WTC11 (cell line): ENCODE results near the gene TP53AIP1. TPM values are rescaled to one million over a fixed set of nuclear protein-coding genes. Genes with fewer than 3 reads are reported as not detected.

ENCODE experiments used
- ATAC-seq: fragments of 200-7000 bp; cut with Tn5 transposase; 2 replicates; pipeline ENCODE4 v1.10.0; 2021; ENCODE audit warnings: mild to moderate bottlenecking, moderate library complexity
- CTCF ChIA-PET: fragments of 300-600 bp; sonication (Branson Sonifier 250); formaldehyde crosslinking; loops from one replicate; lab custom pipeline; 2021; ENCODE audit warnings: antibody characterized with exemption; lab: Charles Lee
- POLR2A ChIA-PET: fragments of 350-600 bp; sonication (Branson Sonifier 250); formaldehyde crosslinking; loops from one replicate; lab custom pipeline; 2021; ENCODE audit warnings: antibody characterized with exemption; lab: Charles Lee
- DNase-seq: peaks from one replicate; pipeline ENCODE4 v3.0.0; 2021; ENCODE audit warnings: low spot score
- H3K27ac Mint-ChIP-seq: 2 replicates; pipeline ENCODE4 v1.8.0; 2021; ENCODE audit warnings: mixed read lengths
- H3K27me3 Mint-ChIP-seq: 2 replicates; pipeline ENCODE4 v1.8.0; 2021; ENCODE audit warnings: low read depth, mild to moderate bottlenecking, moderate library complexity, mixed read lengths
- H3K36me3 Mint-ChIP-seq: 2 replicates; pipeline ENCODE4 v1.8.0; 2021; ENCODE audit warnings: mixed read lengths
- H3K4me1 Mint-ChIP-seq: 2 replicates; pipeline ENCODE4 v1.8.0; 2022; ENCODE audit warnings: mixed read lengths
- H3K4me3 Mint-ChIP-seq: 2 replicates; pipeline ENCODE4 v1.8.0; 2021; ENCODE audit warnings: mild to moderate bottlenecking, moderate library complexity, mixed read lengths
- H3K9me3 Mint-ChIP-seq: 2 replicates; pipeline ENCODE4 v1.8.0; 2021; ENCODE audit warnings: mixed read lengths
- CBFB ChIP-seq: sonication (generic); formaldehyde crosslinking; IDR thresholded peaks from 2 replicates; pipeline ENCODE4 v1.8.1; 2022; ENCODE audit warnings: mild to moderate bottlenecking, low read depth, missing genetic modification reagents
- CREM ChIP-seq: sonication (generic); formaldehyde crosslinking; IDR thresholded peaks from 2 replicates; pipeline ENCODE4 v1.8.1; 2022; ENCODE audit warnings: mild to moderate bottlenecking, missing genetic modification reagents, moderate library complexity
- EMX1 ChIP-seq: fragments of 250-450 bp; sonication (Bioruptor Pico); IDR thresholded peaks from 2 replicates; pipeline ENCODE4 v1.8.0; 2021; ENCODE audit warnings: mild to moderate bottlenecking
- GTF2I ChIP-seq: fragments of 250-450 bp; sonication (Bioruptor Pico); conservative IDR thresholded peaks from 2 replicates; pipeline ENCODE4 v1.4.0; 2021; ENCODE audit warnings: mild to moderate bottlenecking
- IRF2 ChIP-seq: sonication (generic); formaldehyde crosslinking; IDR thresholded peaks from 2 replicates; pipeline ENCODE4 v1.8.0; 2022; ENCODE audit warnings: low read depth, missing genetic modification reagents, borderline replicate concordance
- JAZF1 ChIP-seq: fragments of 250-450 bp; sonication (Bioruptor Pico); IDR thresholded peaks from 2 replicates; pipeline ENCODE4 v1.9.0; 2021; ENCODE audit warnings: moderate library complexity, mild to moderate bottlenecking, inconsistent platforms
- OVOL2 ChIP-seq: fragments of 250-450 bp; sonication (Bioruptor Pico); IDR thresholded peaks from 2 replicates; pipeline ENCODE4 v1.9.0; 2021; ENCODE audit warnings: mild to moderate bottlenecking, borderline replicate concordance
- RORB ChIP-seq: fragments of 250-450 bp; sonication (Bioruptor Pico); IDR thresholded peaks from 2 replicates; pipeline ENCODE4 v1.9.0; 2021; ENCODE audit warnings: mild to moderate bottlenecking
- TP53 ChIP-seq: sonication (generic); formaldehyde crosslinking; IDR thresholded peaks from 2 replicates; pipeline ENCODE4 v1.8.1; 2023; ENCODE audit warnings: mild to moderate bottlenecking, missing genetic modification reagents
- ZNF138 ChIP-seq: sonication (generic); formaldehyde crosslinking; conservative IDR thresholded peaks from 2 replicates; pipeline ENCODE4 v1.8.1; 2022; ENCODE audit warnings: mild to moderate bottlenecking, moderate library complexity, missing genetic modification reagents
- ZNF396 ChIP-seq: fragments of 250-450 bp; sonication (Bioruptor Pico); IDR thresholded peaks from 2 replicates; pipeline ENCODE4 v1.8.0; 2021; ENCODE audit warnings: mild to moderate bottlenecking, moderate library complexity, borderline replicate concordance
- ZNF416 ChIP-seq: fragments of 250-450 bp; sonication (Bioruptor Pico); IDR thresholded peaks from 2 replicates; pipeline ENCODE4 v1.9.0; 2021; ENCODE audit warnings: mild to moderate bottlenecking, inconsistent platforms
- total RNA-seq: library from RNA; stranded (reverse); gene quantifications from 3 replicates; pipeline ENCODE4 v1.2.3, GENCODE V29; 2021
- TF ChIP-seq, protein P1 (sequence below): sonication (generic); formaldehyde crosslinking; IDR thresholded peaks from 2 replicates; pipeline ENCODE4 v1.8.1; 2023; ENCODE audit warnings: mild to moderate bottlenecking, missing genetic modification reagents
- TF ChIP-seq, protein P2 (sequence below): sonication (generic); formaldehyde crosslinking; IDR thresholded peaks from 2 replicates; pipeline ENCODE4 v1.8.0; 2022; ENCODE audit warnings: mild to moderate bottlenecking, missing genetic modification reagents
- TF ChIP-seq, protein P3 (sequence below): sonication (generic); formaldehyde crosslinking; IDR thresholded peaks from 2 replicates; pipeline ENCODE4 v1.8.0; 2022; ENCODE audit warnings: missing genetic modification reagents
- TF ChIP-seq, protein P4 (sequence below): sonication (generic); formaldehyde crosslinking; IDR thresholded peaks from 2 replicates; pipeline ENCODE4 v1.8.1; 2023; ENCODE audit warnings: mild to moderate bottlenecking, missing genetic modification reagents
- TF ChIP-seq, protein P5 (sequence below): sonication (generic); formaldehyde crosslinking; IDR thresholded peaks from 2 replicates; pipeline ENCODE4 v1.8.1; 2022; ENCODE audit warnings: low read depth, missing genetic modification reagents, borderline replicate concordance
- TF ChIP-seq, protein P6 (sequence below): sonication (generic); formaldehyde crosslinking; IDR thresholded peaks from 2 replicates; pipeline ENCODE4 v1.8.1; 2022; ENCODE audit warnings: low read depth, mild to moderate bottlenecking, moderate library complexity, missing genetic modification reagents, borderline replicate concordance
- TF ChIP-seq, protein P7 (sequence below): sonication (generic); formaldehyde crosslinking; IDR thresholded peaks from 2 replicates; pipeline ENCODE4 v1.8.0; 2023; ENCODE audit warnings: mild to moderate bottlenecking, missing genetic modification reagents
- TF ChIP-seq, protein P8 (sequence below): sonication (generic); formaldehyde crosslinking; IDR thresholded peaks from 2 replicates; pipeline ENCODE4 v1.8.1; 2023; ENCODE audit warnings: mild to moderate bottlenecking, missing genetic modification reagents, moderate library complexity

The TP53AIP1 gene
- total RNA-seq, 1 experiment from 2014 or later = 0.07 TPM

DNA sequence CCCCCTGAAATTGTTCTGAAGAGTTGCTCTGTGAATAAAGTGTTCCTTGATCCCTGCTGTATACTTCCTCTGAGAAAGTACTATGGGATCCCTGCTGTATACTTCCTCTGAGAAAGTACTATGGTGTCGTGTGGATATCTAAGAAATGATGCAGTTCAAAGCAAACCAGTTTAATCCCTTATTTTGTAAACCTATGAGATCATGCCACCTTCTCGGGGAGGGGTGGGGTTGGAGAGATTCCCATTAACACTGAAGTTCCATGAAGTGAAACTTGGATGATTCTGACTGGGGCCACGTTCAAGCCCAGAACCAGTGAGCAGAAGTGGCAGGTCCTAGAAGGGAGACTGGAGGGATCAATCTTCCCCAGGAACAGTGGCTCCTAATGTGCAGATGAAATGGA, 13.0 kb upstream of the TP53AIP1 start:
- Mint-ChIP-seq H3K4me1 (no peaks in the 10 kb centered on the region), H3K27ac (no peak overlapping the region), H3K27me3 (peaks cover 14% of the 10 kb centered on the region), H3K36me3 (no peaks in the 10 kb centered on the region), H3K4me3 (no peak overlapping the region), H3K9me3 (no peaks in the 10 kb centered on the region)
- DNase-seq (no peak), ATAC-seq (no peak)
- CTCF ChIA-PET = interaction anchor here (0.7 to 6.2 kb wide), 13 partner anchors 7 to 798 kb away, joined by 3 to 180 read pairs (median 7); partner anchors contain the start of gene KCNJ5
- POLR2A ChIA-PET = no interaction called here
- TF ChIP-seq, protein P1, sequence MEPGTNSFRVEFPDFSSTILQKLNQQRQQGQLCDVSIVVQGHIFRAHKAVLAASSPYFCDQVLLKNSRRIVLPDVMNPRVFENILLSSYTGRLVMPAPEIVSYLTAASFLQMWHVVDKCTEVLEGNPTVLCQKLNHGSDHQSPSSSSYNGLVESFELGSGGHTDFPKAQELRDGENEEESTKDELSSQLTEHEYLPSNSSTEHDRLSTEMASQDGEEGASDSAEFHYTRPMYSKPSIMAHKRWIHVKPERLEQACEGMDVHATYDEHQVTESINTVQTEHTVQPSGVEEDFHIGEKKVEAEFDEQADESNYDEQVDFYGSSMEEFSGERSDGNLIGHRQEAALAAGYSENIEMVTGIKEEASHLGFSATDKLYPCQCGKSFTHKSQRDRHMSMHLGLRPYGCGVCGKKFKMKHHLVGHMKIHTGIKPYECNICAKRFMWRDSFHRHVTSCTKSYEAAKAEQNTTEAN (CRISPR knock-in tag) = no peak
- TF ChIP-seq RORB (no peak), CBFB (CRISPR knock-in tag) (no peak), ZNF396 (CRISPR knock-in tag) (no peak), IRF2 (CRISPR knock-in tag) (no peak), CREM (CRISPR knock-in tag) (no peak), TP53 (CRISPR knock-in tag) (no peak), JAZF1 (no peak), ZNF138 (CRISPR knock-in tag) (no peak)
- TF ChIP-seq, protein P2, sequence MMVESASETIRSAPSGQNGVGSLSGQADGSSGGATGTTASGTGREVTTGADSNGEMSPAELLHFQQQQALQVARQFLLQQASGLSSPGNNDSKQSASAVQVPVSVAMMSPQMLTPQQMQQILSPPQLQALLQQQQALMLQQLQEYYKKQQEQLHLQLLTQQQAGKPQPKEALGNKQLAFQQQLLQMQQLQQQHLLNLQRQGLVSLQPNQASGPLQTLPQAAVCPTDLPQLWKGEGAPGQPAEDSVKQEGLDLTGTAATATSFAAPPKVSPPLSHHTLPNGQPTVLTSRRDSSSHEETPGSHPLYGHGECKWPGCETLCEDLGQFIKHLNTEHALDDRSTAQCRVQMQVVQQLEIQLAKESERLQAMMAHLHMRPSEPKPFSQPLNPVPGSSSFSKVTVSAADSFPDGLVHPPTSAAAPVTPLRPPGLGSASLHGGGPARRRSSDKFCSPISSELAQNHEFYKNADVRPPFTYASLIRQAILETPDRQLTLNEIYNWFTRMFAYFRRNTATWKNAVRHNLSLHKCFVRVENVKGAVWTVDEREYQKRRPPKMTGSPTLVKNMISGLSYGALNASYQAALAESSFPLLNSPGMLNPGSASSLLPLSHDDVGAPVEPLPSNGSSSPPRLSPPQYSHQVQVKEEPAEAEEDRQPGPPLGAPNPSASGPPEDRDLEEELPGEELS (CRISPR knock-in tag) = no peak
- TF ChIP-seq, protein P3, sequence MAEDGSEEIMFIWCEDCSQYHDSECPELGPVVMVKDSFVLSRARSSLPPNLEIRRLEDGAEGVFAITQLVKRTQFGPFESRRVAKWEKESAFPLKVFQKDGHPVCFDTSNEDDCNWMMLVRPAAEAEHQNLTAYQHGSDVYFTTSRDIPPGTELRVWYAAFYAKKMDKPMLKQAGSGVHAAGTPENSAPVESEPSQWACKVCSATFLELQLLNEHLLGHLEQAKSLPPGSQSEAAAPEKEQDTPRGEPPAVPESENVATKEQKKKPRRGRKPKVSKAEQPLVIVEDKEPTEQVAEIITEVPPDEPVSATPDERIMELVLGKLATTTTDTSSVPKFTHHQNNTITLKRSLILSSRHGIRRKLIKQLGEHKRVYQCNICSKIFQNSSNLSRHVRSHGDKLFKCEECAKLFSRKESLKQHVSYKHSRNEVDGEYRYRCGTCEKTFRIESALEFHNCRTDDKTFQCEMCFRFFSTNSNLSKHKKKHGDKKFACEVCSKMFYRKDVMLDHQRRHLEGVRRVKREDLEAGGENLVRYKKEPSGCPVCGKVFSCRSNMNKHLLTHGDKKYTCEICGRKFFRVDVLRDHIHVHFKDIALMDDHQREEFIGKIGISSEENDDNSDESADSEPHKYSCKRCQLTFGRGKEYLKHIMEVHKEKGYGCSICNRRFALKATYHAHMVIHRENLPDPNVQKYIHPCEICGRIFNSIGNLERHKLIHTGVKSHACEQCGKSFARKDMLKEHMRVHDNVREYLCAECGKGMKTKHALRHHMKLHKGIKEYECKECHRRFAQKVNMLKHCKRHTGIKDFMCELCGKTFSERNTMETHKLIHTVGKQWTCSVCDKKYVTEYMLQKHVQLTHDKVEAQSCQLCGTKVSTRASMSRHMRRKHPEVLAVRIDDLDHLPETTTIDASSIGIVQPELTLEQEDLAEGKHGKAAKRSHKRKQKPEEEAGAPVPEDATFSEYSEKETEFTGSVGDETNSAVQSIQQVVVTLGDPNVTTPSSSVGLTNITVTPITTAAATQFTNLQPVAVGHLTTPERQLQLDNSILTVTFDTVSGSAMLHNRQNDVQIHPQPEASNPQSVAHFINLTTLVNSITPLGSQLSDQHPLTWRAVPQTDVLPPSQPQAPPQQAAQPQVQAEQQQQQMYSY (CRISPR knock-in tag) = no peak
- TF ChIP-seq, protein P4, sequence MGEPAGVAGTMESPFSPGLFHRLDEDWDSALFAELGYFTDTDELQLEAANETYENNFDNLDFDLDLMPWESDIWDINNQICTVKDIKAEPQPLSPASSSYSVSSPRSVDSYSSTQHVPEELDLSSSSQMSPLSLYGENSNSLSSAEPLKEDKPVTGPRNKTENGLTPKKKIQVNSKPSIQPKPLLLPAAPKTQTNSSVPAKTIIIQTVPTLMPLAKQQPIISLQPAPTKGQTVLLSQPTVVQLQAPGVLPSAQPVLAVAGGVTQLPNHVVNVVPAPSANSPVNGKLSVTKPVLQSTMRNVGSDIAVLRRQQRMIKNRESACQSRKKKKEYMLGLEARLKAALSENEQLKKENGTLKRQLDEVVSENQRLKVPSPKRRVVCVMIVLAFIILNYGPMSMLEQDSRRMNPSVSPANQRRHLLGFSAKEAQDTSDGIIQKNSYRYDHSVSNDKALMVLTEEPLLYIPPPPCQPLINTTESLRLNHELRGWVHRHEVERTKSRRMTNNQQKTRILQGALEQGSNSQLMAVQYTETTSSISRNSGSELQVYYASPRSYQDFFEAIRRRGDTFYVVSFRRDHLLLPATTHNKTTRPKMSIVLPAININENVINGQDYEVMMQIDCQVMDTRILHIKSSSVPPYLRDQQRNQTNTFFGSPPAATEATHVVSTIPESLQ (CRISPR knock-in tag) = no peak

DNA sequence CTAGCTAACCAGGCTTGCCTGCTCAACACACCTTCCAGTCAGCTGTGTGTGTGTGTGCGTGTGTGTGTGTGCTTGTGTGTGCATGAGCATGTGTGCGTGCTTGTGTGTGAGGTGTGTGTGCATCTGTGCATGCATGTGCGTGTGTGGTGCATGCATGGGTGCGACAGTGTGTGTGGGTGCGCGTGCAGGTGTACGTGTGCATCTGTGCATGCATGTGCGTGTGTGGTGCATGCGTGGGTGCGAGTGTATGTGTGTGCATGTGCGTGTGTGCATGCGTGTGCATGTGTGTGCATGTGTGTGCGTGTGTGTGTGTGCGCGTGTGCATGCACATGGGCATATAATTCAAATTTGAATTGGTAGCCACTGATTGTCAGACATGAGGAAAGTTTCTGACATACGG, 10.5 kb upstream of the TP53AIP1 start:
- ChIA-PET POLR2A (no interaction called here), CTCF (no interaction called here)
- Mint-ChIP-seq H3K9me3 (no peaks in the 10 kb centered on the region), H3K4me1 (no peaks in the 10 kb centered on the region), H3K36me3 (no peaks in the 10 kb centered on the region), H3K4me3 (no peak overlapping the region), H3K27ac (no peak overlapping the region), H3K27me3 (peaks cover 18% of the 10 kb centered on the region)
- ATAC-seq (no peak), DNase-seq (no peak)
- TF ChIP-seq EMX1 (CRISPR knock-in tag) = no peak
- no peak for TF ChIP-seq GTF2I (CRISPR knock-in tag)
- no peak for TF ChIP-seq CREM (CRISPR knock-in tag)
- TF ChIP-seq, protein P5, sequence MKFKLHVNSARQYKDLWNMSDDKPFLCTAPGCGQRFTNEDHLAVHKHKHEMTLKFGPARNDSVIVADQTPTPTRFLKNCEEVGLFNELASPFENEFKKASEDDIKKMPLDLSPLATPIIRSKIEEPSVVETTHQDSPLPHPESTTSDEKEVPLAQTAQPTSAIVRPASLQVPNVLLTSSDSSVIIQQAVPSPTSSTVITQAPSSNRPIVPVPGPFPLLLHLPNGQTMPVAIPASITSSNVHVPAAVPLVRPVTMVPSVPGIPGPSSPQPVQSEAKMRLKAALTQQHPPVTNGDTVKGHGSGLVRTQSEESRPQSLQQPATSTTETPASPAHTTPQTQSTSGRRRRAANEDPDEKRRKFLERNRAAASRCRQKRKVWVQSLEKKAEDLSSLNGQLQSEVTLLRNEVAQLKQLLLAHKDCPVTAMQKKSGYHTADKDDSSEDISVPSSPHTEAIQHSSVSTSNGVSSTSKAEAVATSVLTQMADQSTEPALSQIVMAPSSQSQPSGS (CRISPR knock-in tag) = no peak
- TF ChIP-seq ZNF416 (CRISPR knock-in tag) = no peak
- TF ChIP-seq, protein P6, sequence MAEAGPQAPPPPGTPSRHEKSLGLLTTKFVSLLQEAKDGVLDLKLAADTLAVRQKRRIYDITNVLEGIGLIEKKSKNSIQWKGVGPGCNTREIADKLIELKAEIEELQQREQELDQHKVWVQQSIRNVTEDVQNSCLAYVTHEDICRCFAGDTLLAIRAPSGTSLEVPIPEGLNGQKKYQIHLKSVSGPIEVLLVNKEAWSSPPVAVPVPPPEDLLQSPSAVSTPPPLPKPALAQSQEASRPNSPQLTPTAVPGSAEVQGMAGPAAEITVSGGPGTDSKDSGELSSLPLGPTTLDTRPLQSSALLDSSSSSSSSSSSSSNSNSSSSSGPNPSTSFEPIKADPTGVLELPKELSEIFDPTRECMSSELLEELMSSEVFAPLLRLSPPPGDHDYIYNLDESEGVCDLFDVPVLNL (CRISPR knock-in tag) = no peak
- TF ChIP-seq, protein P7, sequence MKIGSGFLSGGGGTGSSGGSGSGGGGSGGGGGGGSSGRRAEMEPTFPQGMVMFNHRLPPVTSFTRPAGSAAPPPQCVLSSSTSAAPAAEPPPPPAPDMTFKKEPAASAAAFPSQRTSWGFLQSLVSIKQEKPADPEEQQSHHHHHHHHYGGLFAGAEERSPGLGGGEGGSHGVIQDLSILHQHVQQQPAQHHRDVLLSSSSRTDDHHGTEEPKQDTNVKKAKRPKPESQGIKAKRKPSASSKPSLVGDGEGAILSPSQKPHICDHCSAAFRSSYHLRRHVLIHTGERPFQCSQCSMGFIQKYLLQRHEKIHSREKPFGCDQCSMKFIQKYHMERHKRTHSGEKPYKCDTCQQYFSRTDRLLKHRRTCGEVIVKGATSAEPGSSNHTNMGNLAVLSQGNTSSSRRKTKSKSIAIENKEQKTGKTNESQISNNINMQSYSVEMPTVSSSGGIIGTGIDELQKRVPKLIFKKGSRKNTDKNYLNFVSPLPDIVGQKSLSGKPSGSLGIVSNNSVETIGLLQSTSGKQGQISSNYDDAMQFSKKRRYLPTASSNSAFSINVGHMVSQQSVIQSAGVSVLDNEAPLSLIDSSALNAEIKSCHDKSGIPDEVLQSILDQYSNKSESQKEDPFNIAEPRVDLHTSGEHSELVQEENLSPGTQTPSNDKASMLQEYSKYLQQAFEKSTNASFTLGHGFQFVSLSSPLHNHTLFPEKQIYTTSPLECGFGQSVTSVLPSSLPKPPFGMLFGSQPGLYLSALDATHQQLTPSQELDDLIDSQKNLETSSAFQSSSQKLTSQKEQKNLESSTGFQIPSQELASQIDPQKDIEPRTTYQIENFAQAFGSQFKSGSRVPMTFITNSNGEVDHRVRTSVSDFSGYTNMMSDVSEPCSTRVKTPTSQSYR (CRISPR knock-in tag) = no peak
- TF ChIP-seq, protein P8, sequence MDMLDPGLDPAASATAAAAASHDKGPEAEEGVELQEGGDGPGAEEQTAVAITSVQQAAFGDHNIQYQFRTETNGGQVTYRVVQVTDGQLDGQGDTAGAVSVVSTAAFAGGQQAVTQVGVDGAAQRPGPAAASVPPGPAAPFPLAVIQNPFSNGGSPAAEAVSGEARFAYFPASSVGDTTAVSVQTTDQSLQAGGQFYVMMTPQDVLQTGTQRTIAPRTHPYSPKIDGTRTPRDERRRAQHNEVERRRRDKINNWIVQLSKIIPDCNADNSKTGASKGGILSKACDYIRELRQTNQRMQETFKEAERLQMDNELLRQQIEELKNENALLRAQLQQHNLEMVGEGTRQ (CRISPR knock-in tag) = no peak
- no peak for TF ChIP-seq RORB
- TF ChIP-seq OVOL2 (CRISPR knock-in tag) = no peak
